Retina (tissue), 1 donor: ENCODE measurements around the gene LRRC43.

Source experiments
- DNase-seq: peaks from one replicate; pipeline ENCODE4 v3.0.0-alpha.2; 2016

Gene LRRC43

GRCh38 chr12:122182887-122183587 is at the start of gene LRRC43:
TSS of gene LRRC43 (plus strand) at chr12:122183123. CDS start at chr12:122183145, 22 bp downstream.
- DNase-seq = peak; percentile 80

GRCh38 chr12:122133192-122133950 is 49.6 kb upstream of the LRRC43 start:
- no peak for DNase-seq

- DNase-seq = no peak
Observed at GRCh38 chr12:122135437-122136031, 47.4 kb upstream of the LRRC43 start.

DNA sequence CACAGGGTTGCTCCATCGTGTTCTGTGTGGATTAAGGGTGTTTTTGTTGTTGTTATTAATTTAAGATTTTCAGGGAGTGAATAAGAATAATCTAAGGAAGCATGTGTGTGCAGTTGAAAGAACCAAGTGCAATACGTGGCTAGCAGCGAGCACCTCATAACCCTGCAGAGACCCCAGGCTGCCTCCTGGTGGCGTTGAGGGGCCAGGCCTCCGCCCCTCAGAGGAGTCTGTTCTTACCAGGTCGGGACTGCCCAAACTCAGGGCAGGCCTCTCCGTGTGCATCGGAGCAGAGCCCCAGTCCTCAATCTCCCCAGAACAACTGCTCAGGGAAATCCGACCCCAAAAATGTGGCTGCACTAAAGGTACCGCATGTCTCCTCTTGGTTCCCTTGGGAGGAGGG is 45.7 kb upstream of the LRRC43 start:
- DNase-seq = no peak

GRCh38 chr12:122137681-122138080 is 45.2 kb upstream of the LRRC43 start:
- no peak for DNase-seq

DNA sequence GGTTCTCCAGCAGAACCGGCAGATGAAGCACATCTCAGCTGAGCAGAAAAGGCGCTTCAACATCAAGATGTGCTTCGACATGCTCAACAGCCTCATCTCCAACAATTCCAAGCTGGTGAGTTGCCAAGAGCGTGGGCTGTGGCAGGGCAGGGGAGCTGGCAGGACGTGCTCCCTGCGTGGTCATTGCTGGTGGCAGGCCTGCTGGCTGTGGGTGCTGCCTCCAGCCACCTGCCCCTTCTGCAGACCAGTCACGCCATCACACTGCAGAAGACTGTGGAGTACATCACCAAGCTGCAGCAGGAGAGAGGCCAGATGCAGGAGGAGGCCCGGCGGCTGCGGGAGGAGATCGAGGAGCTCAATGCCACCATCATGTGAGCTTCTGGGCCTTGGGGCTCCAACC is 44.7 kb upstream of the LRRC43 start:
- DNase-seq = no peak

DNA sequence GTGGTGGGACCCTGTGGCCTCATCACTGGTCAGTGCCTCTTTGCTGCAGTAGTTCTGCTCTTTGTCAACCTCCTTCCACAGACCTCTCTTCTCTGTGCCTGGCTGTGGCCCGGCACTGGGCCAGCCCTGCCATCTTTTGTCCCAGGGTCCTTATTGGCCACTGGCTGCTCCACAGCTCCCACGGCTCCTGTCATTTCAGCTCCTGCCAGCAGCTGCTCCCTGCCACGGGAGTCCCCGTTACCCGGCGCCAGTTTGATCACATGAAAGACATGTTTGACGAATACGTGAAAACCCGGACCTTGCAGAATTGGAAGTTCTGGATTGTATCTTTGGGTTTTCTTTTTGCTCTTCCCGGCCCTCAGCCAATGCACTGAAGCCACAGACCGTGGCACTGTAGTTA is 44.3 kb upstream of the LRRC43 start:
- no peak for DNase-seq

DNA sequence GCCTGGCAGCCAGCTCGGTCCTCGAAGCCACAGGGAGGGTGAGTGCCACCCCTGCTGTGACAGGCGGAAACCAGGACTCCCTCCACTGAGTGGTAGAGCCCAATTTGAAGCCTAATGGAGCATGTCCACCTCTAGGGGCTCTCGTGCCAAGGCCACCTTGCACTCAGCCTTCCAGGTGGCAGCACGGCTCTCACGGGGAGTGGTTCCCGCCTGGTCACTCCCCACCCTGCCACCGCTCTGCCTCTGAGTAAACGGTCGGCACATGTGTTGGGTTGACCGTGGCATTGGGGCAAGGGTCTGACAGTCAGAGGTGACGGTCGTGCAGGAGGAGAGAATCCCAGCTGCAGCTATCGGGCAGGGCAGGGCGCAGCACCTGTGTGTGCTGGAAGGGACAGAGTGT is 43.7 kb upstream of the LRRC43 start:
- DNase-seq = no peak

DNA sequence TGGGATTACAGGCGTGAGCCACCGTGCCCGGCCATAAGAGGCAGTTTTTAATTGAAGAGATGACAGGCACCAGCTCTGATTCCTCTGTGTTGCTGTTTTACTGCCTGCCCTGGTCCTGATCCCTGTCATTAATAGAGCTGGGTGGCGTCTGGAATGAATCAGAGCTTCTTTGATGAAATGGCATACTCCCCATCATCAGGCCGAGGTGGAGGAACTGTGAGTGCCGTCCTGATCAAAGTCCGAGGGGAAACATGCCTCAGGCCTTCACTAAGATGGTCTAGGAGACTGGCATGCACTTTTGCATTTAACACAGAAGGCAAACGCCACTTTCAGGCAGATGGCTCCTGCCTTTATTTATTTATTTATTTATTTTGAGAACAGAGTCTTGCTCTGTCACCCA is 43.0 kb upstream of the LRRC43 start:
- DNase-seq = no peak

DNA sequence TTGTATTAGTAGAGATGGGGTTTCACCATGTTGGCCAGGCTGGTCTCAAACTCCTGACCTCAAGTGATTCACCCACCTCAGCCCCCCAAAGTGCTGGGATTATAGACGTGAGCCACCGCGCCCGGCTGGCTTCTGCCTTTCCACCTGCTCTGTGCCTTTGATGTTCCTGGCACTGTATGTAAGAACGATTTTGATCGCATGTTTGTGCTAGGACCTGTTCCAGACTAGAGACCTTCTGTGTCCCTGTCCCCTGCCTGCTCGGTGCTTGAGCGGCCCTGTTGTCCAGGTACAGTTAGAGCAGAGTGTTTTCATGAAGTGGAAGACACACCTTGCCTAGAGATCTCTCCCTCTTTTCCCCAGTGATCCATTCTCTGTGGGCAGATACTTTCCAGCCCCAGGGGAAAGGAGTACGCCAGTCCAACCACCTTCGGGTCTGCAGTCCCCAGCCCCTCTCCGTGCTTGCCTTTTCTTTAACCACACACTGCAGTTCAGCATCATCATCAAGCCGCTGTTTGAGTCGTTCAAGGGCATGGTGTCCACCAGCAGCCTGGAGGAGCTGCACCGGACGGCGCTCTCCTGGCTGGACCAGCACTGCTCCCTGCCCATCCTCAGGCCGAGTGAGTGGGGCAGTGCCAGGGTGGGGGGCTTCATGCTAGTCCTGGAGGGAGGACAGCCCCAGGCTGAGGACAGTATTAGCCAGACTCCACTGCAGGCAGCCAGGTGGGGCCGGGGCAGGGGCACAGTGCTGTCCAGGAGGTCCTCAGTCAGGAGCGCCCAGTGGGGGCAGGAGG is 42.3 kb upstream of the LRRC43 start:
- no peak for DNase-seq

- no peak for DNase-seq
Observed at GRCh38 chr12:122141911-122142725, 40.8 kb upstream of the LRRC43 start.

GRCh38 chr12:122142857-122143256 is 40.1 kb upstream of the LRRC43 start:
- DNase-seq = no peak

DNA sequence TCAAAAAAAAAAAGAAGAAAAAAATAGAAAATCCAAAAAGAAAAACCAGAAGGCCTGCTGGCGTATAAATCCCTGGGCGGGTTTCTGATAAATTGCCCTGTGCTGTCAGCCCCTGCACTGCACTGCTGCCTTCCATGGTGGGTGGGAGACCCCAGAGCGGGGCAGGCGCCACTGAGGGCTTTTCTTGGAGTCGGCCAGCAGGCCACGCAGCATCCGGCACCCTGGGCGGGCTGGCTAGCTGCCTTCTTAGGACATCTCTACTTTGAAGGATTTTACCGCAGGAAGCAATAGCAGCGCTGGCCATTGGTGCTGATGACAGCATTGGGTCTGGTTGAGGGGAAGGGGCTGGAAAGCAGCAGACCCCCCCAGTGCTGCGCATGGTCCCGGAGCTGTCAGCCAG is 38.0 kb upstream of the LRRC43 start:
- no peak for DNase-seq

DNA sequence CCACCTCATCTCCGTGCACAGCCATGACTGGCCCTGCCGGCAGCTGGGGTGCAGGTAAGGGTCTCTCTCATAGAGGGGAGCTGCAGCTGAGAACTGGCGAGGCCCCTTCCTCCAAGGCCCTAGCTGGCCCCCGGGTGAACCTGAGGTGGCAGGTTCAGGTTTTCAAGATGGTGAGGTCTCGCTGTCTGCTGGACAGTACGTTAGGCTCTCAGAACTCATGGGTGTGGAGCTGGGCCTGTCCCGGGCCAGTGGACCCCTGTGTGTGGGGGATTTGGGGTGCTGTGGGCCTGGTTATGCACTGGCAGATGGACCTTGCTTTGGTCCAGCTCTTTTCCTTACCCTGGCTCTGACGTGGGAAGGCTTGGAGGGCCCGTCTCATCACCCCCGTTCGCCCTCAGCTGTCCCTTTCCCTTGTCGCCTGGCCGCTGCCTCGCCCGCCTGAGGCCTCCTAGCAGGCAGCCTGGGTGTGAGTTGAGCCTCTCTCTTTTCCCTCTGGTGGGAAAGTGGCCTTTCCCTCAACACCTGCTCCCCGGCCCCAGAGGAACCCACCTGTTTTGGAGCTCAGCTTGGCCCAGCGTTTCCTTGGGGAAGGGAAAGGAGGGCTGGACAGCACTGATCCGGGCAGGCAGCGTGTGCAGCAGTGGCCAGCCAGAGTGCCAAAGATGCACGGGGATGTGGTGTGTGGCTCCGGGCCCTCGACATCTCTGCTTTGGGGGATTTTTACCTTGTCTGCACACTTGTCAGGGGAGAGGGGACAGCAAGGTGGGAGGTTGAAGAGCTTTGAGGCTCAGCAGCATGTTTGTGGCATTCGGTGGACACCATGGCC is 37.2 kb upstream of the LRRC43 start:
- no peak for DNase-seq

GRCh38 chr12:122147514-122148290 is 35.2 kb upstream of the LRRC43 start:
- DNase-seq = no peak

DNA sequence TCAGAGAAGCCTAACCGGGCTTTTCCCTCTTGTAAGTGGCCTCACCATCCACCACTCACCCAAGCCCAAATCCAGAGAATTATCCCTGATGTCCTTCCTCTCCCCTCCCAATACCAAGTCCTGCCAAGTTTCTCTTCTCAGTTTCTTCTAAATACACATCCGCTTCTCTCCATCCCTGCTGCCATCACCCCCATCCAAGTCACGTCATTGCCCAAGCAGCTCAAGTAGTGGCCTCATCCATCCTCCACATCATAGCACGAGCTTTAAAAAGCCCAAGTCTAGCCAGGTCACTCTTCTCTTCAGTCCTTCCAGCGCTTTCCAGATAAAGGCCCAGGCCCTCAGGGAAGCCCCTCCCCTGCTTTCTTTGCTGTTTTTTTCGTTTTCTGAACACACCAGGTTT is 34.3 kb upstream of the LRRC43 start:
- no peak for DNase-seq

GRCh38 chr12:122150127-122150681 is 32.7 kb upstream of the LRRC43 start:
- DNase-seq = no peak

GRCh38 chr12:122152754-122153153 is 30.2 kb upstream of the LRRC43 start:
- DNase-seq = no peak

- no peak for DNase-seq
Observed at GRCh38 chr12:122155705-122156104, 27.2 kb upstream of the LRRC43 start.

DNA sequence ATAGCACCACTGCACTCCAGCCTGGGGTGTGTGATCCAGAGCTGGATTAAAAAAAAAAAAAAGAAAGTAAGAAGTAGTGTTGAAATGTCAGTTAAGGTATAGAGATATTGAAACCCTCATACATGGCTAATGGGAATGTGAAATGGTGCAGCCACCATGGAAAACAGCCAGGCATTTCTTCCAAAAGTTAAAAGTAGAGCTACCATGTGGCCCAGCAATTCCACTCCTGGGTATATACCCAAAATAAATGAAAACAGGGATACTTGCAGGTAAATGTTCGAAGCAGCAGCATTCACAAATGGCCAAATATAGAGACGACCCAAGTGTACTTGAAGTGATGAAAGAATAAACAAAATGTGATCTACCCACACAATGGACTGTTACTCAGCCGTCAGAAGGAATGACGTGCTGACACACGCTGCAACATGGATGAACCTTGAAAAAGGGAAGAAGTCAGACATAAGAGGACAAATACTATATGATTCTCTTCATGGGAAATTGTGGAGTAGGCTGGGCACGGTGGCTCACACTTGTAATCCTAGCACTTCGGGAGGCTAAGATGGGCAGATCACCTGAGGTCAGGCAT is 24.1 kb upstream of the LRRC43 start:
- no peak for DNase-seq
